HG03460 (cell line): Measurements from ENCODE around the gene DTX3L.

Experiments used
- ATAC-seq: cut with Tn5 transposase; IDR thresholded peaks from one replicate; pipeline ENCODE4 v1.9.1; 2021; ENCODE audit not compliant: unreplicated experiment

DTX3L gene

GRCh38 chr3:122564155-122564912 is at the start of gene DTX3L, which contains the start of gene PARP9:
TSS of gene DTX3L (plus strand) at chr3:122564338. CDS start at chr3:122564427, 89 bp downstream.
TSS of gene PARP9 (minus strand) at chr3:122564300. CDS start at chr3:122559620, 4,680 bp downstream.
- peak; percentile 72 for ATAC-seq

DNA sequence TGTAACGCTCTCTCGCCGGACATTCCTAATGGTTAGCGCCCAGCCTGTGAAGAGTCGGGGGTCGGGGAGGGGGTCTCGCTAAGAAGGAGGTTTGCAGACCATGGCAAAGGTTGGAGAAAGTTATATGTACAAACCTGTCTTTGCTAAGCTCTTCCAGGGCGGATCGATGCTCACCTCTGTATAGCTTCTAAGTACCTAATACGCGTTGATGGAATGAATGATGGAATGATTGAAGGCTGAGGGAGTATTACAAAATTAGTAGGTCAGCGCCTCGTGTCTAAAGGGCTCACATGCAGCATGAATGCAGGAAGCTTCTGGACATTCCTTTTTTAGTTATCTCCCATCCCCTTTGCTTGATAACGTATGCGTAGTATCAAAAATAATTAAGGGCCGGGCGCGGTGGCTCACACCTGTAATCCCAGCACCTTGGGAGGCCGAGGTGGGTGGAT is 49.1 kb upstream of the DTX3L start:
- ATAC-seq: peak; percentile 1

DNA sequence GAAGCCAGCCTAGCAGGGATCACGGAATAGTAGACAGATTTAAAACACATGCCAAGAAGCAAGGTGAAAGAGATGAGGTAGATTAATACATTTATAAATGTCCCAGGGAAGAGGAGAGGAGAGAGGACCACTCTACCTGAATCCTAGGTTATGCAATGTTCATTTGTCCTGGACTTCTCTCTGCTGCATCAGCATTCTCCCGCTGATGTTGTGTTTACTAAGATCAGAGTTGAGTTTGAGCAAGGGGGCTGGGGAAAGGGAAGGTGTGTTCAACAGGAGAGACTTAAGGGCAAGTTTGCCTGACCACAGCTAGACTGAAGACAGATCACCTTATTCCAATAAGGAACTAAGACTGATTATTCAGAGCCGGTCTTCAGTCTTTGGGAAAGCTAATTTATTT is 48.3 kb upstream of the DTX3L start:
- ATAC-seq: no peak

DNA sequence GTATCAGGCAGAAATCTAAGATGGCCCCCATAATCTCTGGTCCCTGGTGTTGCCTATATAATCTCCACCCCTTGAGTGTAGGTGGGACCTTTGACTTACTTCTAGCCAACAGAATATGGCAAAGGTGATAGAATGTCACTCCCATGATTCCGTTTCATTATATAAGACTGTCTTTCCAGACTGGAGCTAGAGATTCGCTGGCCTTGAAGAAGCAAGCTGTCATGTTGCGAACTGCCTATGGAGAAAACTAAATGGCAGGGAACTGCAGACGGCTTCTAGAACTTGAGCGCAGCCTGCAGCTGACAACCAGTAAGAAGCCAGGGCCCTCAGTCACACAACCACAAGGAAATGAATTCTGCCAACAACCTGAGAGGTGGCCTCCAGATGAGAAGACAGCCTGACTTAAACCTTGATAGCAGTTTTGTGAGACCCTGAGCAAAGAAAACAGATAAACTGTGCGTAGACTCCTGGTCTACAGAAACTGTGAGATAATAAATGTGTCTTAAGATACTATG is 47.2 kb upstream of the DTX3L start:
- no peak for ATAC-seq

- no peak for ATAC-seq
Measured at GRCh38 chr3:122519693-122520092, 44.4 kb upstream of the DTX3L start.

DNA sequence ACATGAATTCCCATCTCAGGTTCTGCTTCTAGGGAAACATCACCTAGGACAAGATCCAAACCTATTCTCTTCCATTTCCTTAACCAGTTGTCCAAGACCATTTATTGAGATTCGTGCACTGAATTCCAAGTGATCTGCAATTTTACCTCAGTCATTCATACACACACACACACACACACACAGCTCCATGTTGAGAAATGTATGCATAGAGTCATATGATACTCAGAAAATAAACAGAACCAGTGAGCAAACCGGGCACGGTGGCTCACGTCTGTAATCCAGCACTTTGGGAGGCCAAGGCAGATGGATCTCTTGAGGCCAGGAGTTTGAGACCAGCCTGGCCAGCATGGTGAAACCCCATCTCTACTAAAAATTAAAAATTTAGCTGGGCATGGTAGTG is 43.3 kb upstream of the DTX3L start:
- no peak for ATAC-seq

- ATAC-seq: no peak
Measured at GRCh38 chr3:122523317-122523716, 40.8 kb upstream of the DTX3L start.

DNA sequence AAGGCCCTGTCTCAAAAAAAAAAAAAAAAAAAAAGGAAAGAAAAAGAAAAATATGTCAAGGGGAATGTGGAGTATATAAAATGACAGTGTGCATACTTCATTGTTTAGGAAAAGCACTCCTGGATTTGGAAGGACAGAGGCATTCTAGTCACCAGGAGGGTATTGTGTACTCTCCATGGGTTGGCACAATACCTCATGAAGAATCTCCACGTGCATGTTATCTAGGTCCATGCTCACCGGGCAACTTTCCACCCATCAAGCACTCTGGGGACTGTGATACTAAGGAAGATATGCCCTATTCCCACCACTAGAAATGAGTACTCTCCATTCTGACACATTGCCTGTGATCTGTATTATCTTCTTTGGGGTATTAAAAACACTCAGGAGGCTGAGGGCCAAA is 34.0 kb upstream of the DTX3L start:
- no peak for ATAC-seq

DNA sequence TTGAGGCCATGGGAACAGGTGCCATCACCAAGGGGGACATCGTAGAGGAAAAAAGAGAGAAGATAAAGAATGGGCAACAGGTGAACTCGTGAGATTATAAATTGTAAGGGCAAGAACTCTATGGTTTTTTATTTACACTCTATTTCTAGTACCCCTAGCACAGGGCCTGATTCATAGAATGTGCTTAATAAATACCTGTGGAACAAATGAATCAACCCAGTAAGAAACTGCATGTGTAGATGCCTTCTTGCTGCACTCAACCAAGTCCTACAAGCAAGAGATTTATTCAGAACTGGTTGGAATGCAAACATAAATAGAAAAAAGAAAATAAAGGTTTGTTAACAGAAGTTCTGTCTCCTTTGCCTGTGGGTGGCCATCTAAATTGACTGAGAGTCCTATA is 30.7 kb upstream of the DTX3L start:
- no peak for ATAC-seq

GRCh38 chr3:122533931-122534334 is 30.2 kb upstream of the DTX3L start:
- peak; percentile 100 for ATAC-seq

DNA sequence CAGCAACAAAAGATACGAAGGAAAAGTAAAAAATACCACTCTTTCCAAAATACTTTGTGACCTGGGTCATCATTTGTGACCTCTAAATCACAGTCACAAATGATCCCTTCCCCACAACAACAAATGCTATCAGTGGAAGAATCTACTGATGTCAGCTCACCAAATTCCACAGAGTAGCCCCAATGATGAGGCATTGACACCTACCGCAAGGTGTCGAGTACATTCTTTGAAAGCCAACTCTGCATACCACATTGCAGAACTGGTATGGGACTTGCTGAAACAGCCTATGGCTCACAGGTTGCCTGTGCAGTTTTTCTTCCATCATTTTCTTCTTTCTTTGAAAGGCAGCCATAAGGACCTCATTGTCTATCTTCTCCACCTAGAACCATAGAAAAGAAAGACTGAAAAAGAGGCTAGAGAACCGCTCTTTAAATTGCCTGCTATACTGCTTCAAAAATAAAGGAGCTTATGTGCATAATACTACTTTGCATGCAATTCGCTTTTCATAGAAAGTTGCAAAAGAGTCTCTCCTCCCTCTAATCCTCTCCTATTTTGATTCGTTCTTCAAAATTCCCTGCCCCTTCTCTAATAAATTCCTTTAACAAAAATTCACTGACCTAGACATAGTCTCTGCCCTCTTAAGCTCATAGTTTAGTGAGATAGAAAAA is 28.0 kb upstream of the DTX3L start:
- ATAC-seq: no peak

DNA sequence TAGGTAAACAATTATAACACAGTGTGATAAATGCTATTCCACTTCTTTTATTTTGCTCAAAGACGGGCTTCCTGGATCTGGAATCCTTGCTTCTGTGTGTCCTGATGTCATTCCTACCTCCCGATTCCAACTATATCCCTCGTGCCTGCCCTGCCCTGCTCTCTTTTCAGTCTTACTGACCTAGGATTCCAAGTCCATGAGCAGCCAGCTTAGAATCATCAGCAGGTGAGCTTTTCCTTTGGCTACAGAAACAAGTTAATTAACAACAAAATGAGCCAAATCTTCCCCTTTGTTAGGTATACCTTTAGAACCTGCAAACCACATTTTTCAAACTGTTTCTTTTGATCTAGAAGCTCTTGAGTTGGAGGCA is 27.5 kb upstream of the DTX3L start:
- ATAC-seq: no peak

- ATAC-seq: no peak
Measured at GRCh38 chr3:122538956-122539490, 25.1 kb upstream of the DTX3L start.

- ATAC-seq: no peak
Measured at GRCh38 chr3:122546151-122546550, 18.0 kb upstream of the DTX3L start.

DNA sequence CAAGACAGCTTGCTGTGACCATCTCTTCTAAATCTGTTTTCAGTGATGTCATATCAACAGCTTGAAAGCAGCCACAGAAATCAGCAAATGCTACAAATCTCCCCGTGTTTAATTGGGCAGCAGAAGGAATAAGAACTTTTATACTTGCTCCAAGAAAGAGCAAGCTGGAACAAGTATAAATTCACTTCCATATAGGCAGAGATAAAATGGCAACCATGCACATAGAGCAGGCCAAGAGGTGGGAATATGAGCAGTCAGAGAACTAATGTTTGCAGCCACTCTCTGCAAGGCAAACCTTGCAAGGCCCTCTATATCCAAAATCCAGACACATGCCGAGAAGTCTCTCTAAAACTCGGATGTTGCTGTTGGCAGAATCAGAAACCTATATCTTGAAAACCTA is 16.1 kb upstream of the DTX3L start:
- no peak for ATAC-seq

- ATAC-seq: no peak
Measured at GRCh38 chr3:122548619-122549018, 15.5 kb upstream of the DTX3L start.

DNA sequence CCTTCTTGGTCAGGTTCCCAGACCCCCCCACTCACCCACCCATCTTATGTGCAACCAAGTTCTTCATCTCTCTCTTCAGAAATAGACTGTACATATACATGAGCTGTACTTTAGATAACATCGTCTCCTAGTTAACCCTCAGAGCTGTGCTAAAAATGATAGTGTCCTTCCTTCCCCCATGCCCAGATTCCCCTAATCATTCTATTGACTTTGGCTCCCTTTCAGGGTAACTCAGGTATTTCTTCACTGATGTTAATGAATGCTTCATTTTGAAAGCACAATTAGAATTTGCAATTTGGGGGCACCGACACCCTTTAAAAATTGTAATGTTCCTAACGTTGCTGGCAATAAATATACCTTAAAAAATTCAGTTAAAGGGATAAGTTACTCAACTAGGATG is 11.0 kb upstream of the DTX3L start:
- no peak for ATAC-seq

DNA sequence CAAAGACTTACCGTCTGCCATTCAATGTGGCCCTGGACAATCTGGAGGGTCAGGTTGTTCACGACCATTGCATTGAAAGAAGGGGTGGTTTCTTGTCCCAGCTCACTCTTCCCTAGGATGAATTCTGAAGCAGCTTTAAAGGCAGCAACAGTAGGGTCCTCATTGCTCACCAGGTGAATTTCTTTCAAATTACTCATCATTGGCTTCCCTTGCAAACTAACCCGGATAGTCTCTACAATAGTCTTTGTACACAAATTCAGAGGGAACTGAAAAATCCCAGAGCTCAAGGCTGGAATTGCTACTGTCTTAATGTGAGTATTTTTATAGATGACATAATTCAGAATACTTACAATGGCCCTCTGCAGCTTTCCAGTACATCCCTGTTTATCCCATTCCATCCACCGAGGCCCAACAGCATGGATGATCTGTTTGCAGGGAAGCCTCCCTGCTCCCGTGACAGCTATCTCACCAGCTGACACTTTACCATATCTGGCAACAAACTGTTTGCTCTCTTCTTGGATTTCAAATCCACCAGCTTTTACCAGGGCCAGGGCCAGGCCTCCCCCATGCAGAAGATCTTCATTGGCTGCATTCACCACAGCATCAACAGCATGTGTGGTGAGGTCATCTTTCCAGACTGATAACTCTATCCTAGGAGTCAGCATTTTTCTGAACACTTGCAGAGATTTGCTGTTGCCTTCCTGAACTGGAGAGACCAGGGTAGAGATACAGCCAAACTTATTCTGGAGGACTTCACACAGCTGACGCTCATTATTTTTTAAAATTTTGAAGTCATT is 8.7 kb upstream of the DTX3L start:
- ATAC-seq: no peak

DNA sequence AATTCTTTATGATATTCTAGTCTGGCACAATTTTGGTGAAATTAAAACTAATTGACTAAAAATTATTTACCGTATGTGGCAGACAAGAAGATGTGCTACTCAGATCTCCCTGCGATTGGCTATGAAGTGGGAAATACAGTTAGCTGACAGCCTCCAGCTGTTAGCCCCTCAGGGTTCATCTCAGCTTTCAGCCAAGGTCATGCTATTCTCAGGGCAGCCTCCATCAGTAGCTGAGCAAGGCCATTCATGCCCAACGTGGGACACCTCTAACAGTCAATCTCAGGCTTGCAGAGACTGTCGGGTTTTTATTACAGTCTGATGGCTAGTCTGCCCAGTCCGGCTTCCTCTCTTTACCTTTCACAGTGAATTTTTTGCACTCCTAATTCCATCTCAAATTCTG is 6.8 kb upstream of the DTX3L start:
- ATAC-seq: no peak

GRCh38 chr3:122558605-122559004 is 5.5 kb upstream of the DTX3L start:
- no peak for ATAC-seq

- no peak for ATAC-seq
Measured at GRCh38 chr3:122559906-122560305, 4.2 kb upstream of the DTX3L start.
